HepG2 (cell line): Measurements from ENCODE around the gene TAP1. TPM values are rescaled to one million over a fixed set of nuclear protein-coding genes. Genes with fewer than 3 reads are reported as not detected.

Experiments used
- ATAC-seq: fragments of 200-7000 bp; cut with Tn5 transposase; 3 replicates; pipeline ENCODE4 v1.9.1; 2020; ENCODE audit warnings: mild to moderate bottlenecking, moderate library complexity
- BruUV-seq: library from RNA; stranded (reverse); fragments of 400-500 nt; replicated peaks from 2 replicates; lab custom pipeline; 2021; lab: Mats Ljungman, UMichigan
- CTCF ChIA-PET: fragments of 300-600 bp; formaldehyde crosslinking; extraction: SDS; loops from one replicate; lab custom pipeline; 2021; ENCODE audit warnings: low total read pairs, inconsistent platforms, low intra/inter-chr PET ratio; lab: Yijun Ruan, JAX
- POLR2A ChIA-PET: fragments of 350-600 bp; sonication (Branson Sonifier 250); formaldehyde crosslinking; loops from one replicate; lab custom pipeline; 2020; ENCODE audit warnings: antibody characterized with exemption, inconsistent platforms; lab: Yijun Ruan, JAX
- DNase-seq: peaks from one replicate; pipeline ENCODE4 v3.0.0-alpha.2; 2015; ENCODE audit warnings: low spot score
- FAIRE-seq: peaks from 3 replicates; lab custom pipeline; 2011; peaks lifted over from hg19 to GRCh38; lab: Jason Lieb, UNC
- H2AFZ ChIP-seq: one replicate; pipeline ENCODE4 v1.6.1; 2011; ENCODE audit warnings: low read length, inconsistent platforms
- H3K27ac ChIP-seq: fragments of 300-600 bp; 3 replicates; pipeline ENCODE4 v1.8.0; 2011; ENCODE audit warnings: mixed run types, mild to moderate bottlenecking, mixed read lengths, low read length, inconsistent platforms; ENCODE audit not compliant: insufficient read depth; ENCODE audit errors: extremely low read length
- H3K27me3 ChIP-seq, 2 experiments: fragments of 200-600 bp in 1 of 2; 2 replicates in 1 of 2; 3 replicates in 1 of 2; pipeline versions ENCODE4 v1.6.0 to v1.8.0; 2011; ENCODE audit warnings: low read length in 2 of 2, mild to moderate bottlenecking in 2 of 2, moderate library complexity in 2 of 2, inconsistent platforms in 1 of 2; ENCODE audit not compliant: insufficient read depth in 2 of 2, control insufficient read depth in 1 of 2
- H3K36me3 ChIP-seq, 2 experiments: fragments of 200-600 bp in 1 of 2; replicated peaks in 1 of 2; 2 replicates in 1 of 2; 3 replicates in 1 of 2; pipeline versions ENCODE4 v1.5.1 to v1.8.0; 2011; ENCODE audit warnings: low read length in 2 of 2, inconsistent platforms in 1 of 2; ENCODE audit not compliant: insufficient read depth in 2 of 2, control insufficient read depth in 1 of 2
- H3K4me1 ChIP-seq: 2 replicates; pipeline ENCODE4 v1.5.1; 2012; ENCODE audit warnings: low read length, inconsistent platforms; ENCODE audit not compliant: insufficient read depth
- H3K4me2 ChIP-seq: 2 replicates; pipeline ENCODE4 v1.6.0; 2011; ENCODE audit warnings: low read depth, low read length, inconsistent platforms
- H3K4me3 ChIP-seq, 3 experiments: fragments of 200-600 bp in 1 of 3; sonication (generic), shearing (Covaris generic) in 1 of 3; replicated peaks in 1 of 3; 2 replicates each; pipeline ENCODE4 v1.5.1; 2011 to 2016; ENCODE audit warnings: low read length in 3 of 3, inconsistent platforms in 2 of 3, low read depth in 2 of 3, mild to moderate bottlenecking in 2 of 3, control low read depth in 1 of 3, mixed read lengths in 1 of 3; ENCODE audit not compliant: insufficient read depth in 1 of 3
- H3K79me2 ChIP-seq: one replicate; pipeline ENCODE4 v1.6.1; 2011; ENCODE audit warnings: low read length, inconsistent platforms; ENCODE audit not compliant: insufficient read depth
- H3K9ac ChIP-seq: 2 replicates; pipeline ENCODE4 v1.6.0; 2011; ENCODE audit warnings: mild to moderate bottlenecking, low read depth, low read length, inconsistent platforms; ENCODE audit not compliant: insufficient read depth
- H3K9me3 ChIP-seq: 2 replicates; pipeline ENCODE4 v1.5.1; 2012; ENCODE audit warnings: mild to moderate bottlenecking, low read length
- H4K20me1 ChIP-seq: 2 replicates; pipeline ENCODE4 v1.6.0; 2011; ENCODE audit warnings: inconsistent platforms, mild to moderate bottlenecking, low read length, moderate library complexity; ENCODE audit not compliant: insufficient read depth
- FOXA3 ChIP-seq: IDR thresholded peaks from 2 replicates; pipeline ENCODE4 v1.6.1; 2016; ENCODE audit warnings: missing genetic modification reagents, missing compliant biosample characterization
- NCOA1 ChIP-seq: sonication (generic); formaldehyde crosslinking; IDR thresholded peaks from 2 replicates; pipeline ENCODE4 v1.9.0; 2021; ENCODE audit warnings: missing genetic modification reagents
- NONO ChIP-seq, 2 experiments: fragments of 450-650 bp in 1 of 2; sonication (generic) in 1 of 2; formaldehyde crosslinking in 1 of 2; IDR thresholded peaks in 1 of 2; conservative IDR thresholded peaks in 1 of 2; 2 replicates each; pipeline versions ENCODE4 v1.6.1 to v1.8.0; 2017 to 2022; ENCODE audit warnings: mild to moderate bottlenecking in 1 of 2, missing genetic modification reagents in 1 of 2, moderate library complexity in 1 of 2
- ONECUT2 ChIP-seq: sonication (generic); formaldehyde crosslinking; IDR thresholded peaks from 2 replicates; pipeline ENCODE4 v1.4.0; 2020; ENCODE audit warnings: missing genetic modification reagents
- PHF20 ChIP-seq: sonication (generic); formaldehyde crosslinking; IDR thresholded peaks from 2 replicates; pipeline ENCODE4 v1.5.0; 2020; ENCODE audit warnings: mild to moderate bottlenecking, missing genetic modification reagents
- PHF8 ChIP-seq: sonication (generic); formaldehyde crosslinking; IDR thresholded peaks from 2 replicates; pipeline ENCODE4 v1.5.0; 2020; ENCODE audit warnings: missing genetic modification reagents
- PREB ChIP-seq: sonication (generic); formaldehyde crosslinking; IDR thresholded peaks from 2 replicates; pipeline ENCODE4 v1.4.0; 2020; ENCODE audit warnings: missing genetic modification reagents
- SALL2 ChIP-seq: sonication (generic); formaldehyde crosslinking; IDR thresholded peaks from 2 replicates; pipeline ENCODE4 v1.8.1; 2023; ENCODE audit warnings: mild to moderate bottlenecking, missing genetic modification reagents, inconsistent platforms
- SAP130 ChIP-seq: IDR thresholded peaks from 2 replicates; pipeline ENCODE4 v1.6.1; 2016; ENCODE audit warnings: low read depth
- SKI ChIP-seq: fragments of 450-650 bp; IDR thresholded peaks from one replicate; pipeline ENCODE4 v1.6.1; 2018; ENCODE audit warnings: mild to moderate bottlenecking; ENCODE audit not compliant: partially characterized antibody
- SMAD1 ChIP-seq: sonication (generic); formaldehyde crosslinking; IDR thresholded peaks from 2 replicates; pipeline ENCODE4 v1.4.0; 2020; ENCODE audit warnings: missing genetic modification reagents, low read depth, mild to moderate bottlenecking, borderline replicate concordance
- SNAI1 ChIP-seq: sonication (generic); formaldehyde crosslinking; IDR thresholded peaks from 2 replicates; pipeline ENCODE4 v1.5.0; 2020; ENCODE audit warnings: mild to moderate bottlenecking, missing genetic modification reagents, borderline replicate concordance
- SP140L ChIP-seq: sonication (generic); formaldehyde crosslinking; IDR thresholded peaks from 2 replicates; pipeline ENCODE4 v1.4.0; 2020; ENCODE audit warnings: missing genetic modification reagents, borderline replicate concordance
- THAP7 ChIP-seq: sonication (generic); formaldehyde crosslinking; IDR thresholded peaks from 2 replicates; pipeline ENCODE4 v1.8.1; 2023; ENCODE audit warnings: mild to moderate bottlenecking, missing genetic modification reagents
- UBTF ChIP-seq: sonication (generic); formaldehyde crosslinking; IDR thresholded peaks from 2 replicates; pipeline ENCODE4 v1.4.0; 2020; ENCODE audit warnings: mild to moderate bottlenecking, missing genetic modification reagents
- YEATS2 ChIP-seq: sonication (generic); formaldehyde crosslinking; IDR thresholded peaks from 2 replicates; pipeline ENCODE4 v1.4.0; 2020; ENCODE audit warnings: missing genetic modification reagents, borderline replicate concordance
- ZBTB20 ChIP-seq: sonication (generic); formaldehyde crosslinking; IDR thresholded peaks from 2 replicates; pipeline ENCODE4 v1.8.1; 2023; ENCODE audit warnings: missing genetic modification reagents, low read depth, mild to moderate bottlenecking, borderline replicate concordance
- ZNF414 ChIP-seq: sonication (generic); formaldehyde crosslinking; IDR thresholded peaks from 2 replicates; pipeline ENCODE4 v1.5.0; 2020; ENCODE audit warnings: missing genetic modification reagents
- WGBS: methylation state at CpG from one replicate; pipeline ENCODE4 v1.1.6; 2017; ENCODE audit warnings: low lambda C conversion rate; 5-methylcytosine and 5-hydroxymethylcytosine counted together
- in situ Hi-C: cut with HindIII; loops from 2 replicates; pipeline ENCODE4 v1.10.0; 2017; ENCODE audit warnings: low pct_unique_long_range_greater_than_20kb; ENCODE audit not compliant: extremely low pct_ligation_motif_present
- intact Hi-C: fragments of 100-400 bp; cut with micrococcal nuclease; formaldehyde crosslinking; loops from one replicate; pipeline ENCODE4 v1.10.0; 2022; ENCODE audit not compliant: unreplicated experiment
- polyA plus RNA-seq, 8 experiments: library from polyadenylated mRNA; depleted of rRNA in 3 of 8; stranded (reverse) in 7 of 8; unstranded in 1 of 8; fragments of >200 nt; fragmentation: Illumina TruSeq in 4 of 8; extraction: Trizol in 4 of 8; gene quantifications; 2 replicates each; pipeline versions ENCODE4 v1.2.1 to v1.2.3, GENCODE V29; 2011 to 2016; ENCODE audit warnings: low read depth in 4 of 8, missing spikeins in 1 of 8, mixed read lengths in 1 of 8; ENCODE audit not compliant: insufficient read depth in 1 of 8
- total RNA-seq, 5 experiments: library from RNA; depleted of rRNA; stranded (reverse); fragments of >200 nt; fragmentation: Illumina TruSeq; extraction: Trizol; gene quantifications; 2 replicates each; pipeline ENCODE4 v1.2.3, GENCODE V29; 2016; ENCODE audit warnings: low read depth in 1 of 5

The TAP1 gene
- total and polyA plus RNA-seq, 2 of the 13 experiments (the other 11 are each of a cell fraction or from before 2014, with no cell fraction given), result 31.2 to 52.2 TPM

GRCh38 chr6:32838114-32838958 lies 15.2 kb downstream of the TAP1 start, which contains the start of gene TAP2:
Gene TAP2 (minus strand): TSS chr6:32838739. CDS start chr6:32838233, 506 bp downstream.
- Histone ChIP-seq H2AFZ (no peak within 1 kb of the TSS), H3K4me2 (peak within 1 kb of the TSS; percentile 94), H3K4me3 (peak within 1 kb of the TSS; percentile 82 to 87 (median 86)), H3K9me3 (no peaks in the 10 kb centered on the region), H3K4me1 (peaks cover 24% of the 10 kb centered on the region), H3K79me2 (peaks cover 4% of the 10 kb centered on the region), H3K27me3 (no peaks in the 10 kb centered on the region), H3K9ac (peak within 1 kb of the TSS; percentile 70), H4K20me1 (no peaks in the 10 kb centered on the region), H3K36me3 (peaks cover 2 to 7% of the 10 kb centered on the region in 2 experiments; a peak in 2 of 5 replicates), H3K27ac (peak within 1 kb of the TSS; percentile 80)
- DNase-seq (peak; percentile 89), ATAC-seq (peak; percentile 97), FAIRE-seq (peak; percentile 54)
- WGBS, result 2% methylated on average over 28 of the region's 57 CpGs
- CTCF ChIA-PET, result interaction anchor here (0.8 to 3.1 kb wide), 3 partner anchors 16 to 30 kb away, joined by 4 to 65 read pairs (median 39); partner anchors contain the start of genes PSMB9 and TAP1
- intact Hi-C loops, result loop anchor here (1.0 kb wide), 3 partner anchors 15 to 115 kb away; partner anchors contain the start of genes HLA-DMA and TAP1
- in situ Hi-C loops, result no loop called here
- BruUV-seq, result no TSS peak
- POLR2A ChIA-PET, result interaction anchor here (0.6 to 2.5 kb wide), 17 partner anchors 9 to 1099 kb away, joined by 3 to 56 read pairs (median 4); partner anchors contain the start of genes ATF6B, PBX2, PSMB9 and RPS18
- peak; percentile 88 for TF ChIP-seq ZNF414 (CRISPR knock-in tag)
- TF ChIP-seq PHF8 (CRISPR knock-in tag), result peak; percentile 83
- peak; percentile 82; the same call in 1 of the 2 replicates for TF ChIP-seq YEATS2 (CRISPR knock-in tag)
- TF ChIP-seq THAP7, result no peak
- TF ChIP-seq SALL2 (CRISPR knock-in tag), result peak; percentile 86
- TF ChIP-seq SNAI1 (CRISPR knock-in tag), result peak; percentile 79; the same call in 1 of the 2 replicates
- peak; percentile 64 for TF ChIP-seq FOXA3 (CRISPR knock-in tag)
- peak; percentile 94 for TF ChIP-seq UBTF (CRISPR knock-in tag)
- 0 out of 2 replicates have a peak, but pooled peaks have one; percentile 43 for TF ChIP-seq PREB (CRISPR knock-in tag)
- no peak for TF ChIP-seq SKI
- TF ChIP-seq NCOA1 (CRISPR knock-in tag), result peak; percentile 45; the same call in 1 of the 2 replicates
- TF ChIP-seq ZBTB20 (CRISPR knock-in tag), result no peak
- 0 out of 2 replicates have a peak, but pooled peaks have one; percentile 79 for TF ChIP-seq SP140L (CRISPR knock-in tag)
- TF ChIP-seq SAP130 (CRISPR knock-in tag), result peak; percentile 96
- TF ChIP-seq PHF20 (CRISPR knock-in tag), result peak; percentile 61; the same call in 1 of the 2 replicates
- no peak for TF ChIP-seq NONO (IDR thresholded peaks at IDR 0.05)
- peak; percentile 80 for TF ChIP-seq NONO (CRISPR knock-in tag; conservative IDR thresholded peaks at IDR 0.05)
- TF ChIP-seq ONECUT2, result no peak
- peak; percentile 77; the same call in 1 of the 2 replicates for TF ChIP-seq SMAD1
